A549 (cell line): ENCODE measurements around the gene PRR7. TPM values are rescaled to one million over a fixed set of nuclear protein-coding genes. Genes with fewer than 3 reads are reported as not detected.
A peak's percentile ranks its signal among the peaks of the same experiment; 100 is the strongest.

Experiments used
- ATAC-seq, 2 experiments: fragments of 200-7000 bp in 1 of 2; fragments of >200 bp in 1 of 2; cut with Nextera tagmentation in 1 of 2; cut with Tn5 transposase in 1 of 2; 3 replicates each; pipeline versions ENCODE4 v1.8.0 to v1.9.1; 2018 to 2020; ENCODE audit warnings: mild to moderate bottlenecking in 1 of 2, moderate library complexity in 1 of 2
- CTCF ChIA-PET: fragments of 300-600 bp; sonication (Branson Sonifier 250); formaldehyde crosslinking; extraction: SDS; loops from one replicate; lab custom pipeline; 2021; ENCODE audit warnings: antibody characterized with exemption, inconsistent platforms; lab: Yijun Ruan, JAX
- POLR2A ChIA-PET: fragments of 350-600 bp; formaldehyde crosslinking; extraction: SDS; loops from one replicate; lab custom pipeline; 2021; ENCODE audit warnings: antibody characterized with exemption, inconsistent platforms; lab: Yijun Ruan, JAX
- DNase-seq, 2 experiments: peaks; one replicate each; pipeline versions ENCODE4 v3.0.0 to v3.0.0-alpha.2; 2011 to 2016; ENCODE audit warnings: low read depth in 1 of 2, low spot score in 1 of 2
- FAIRE-seq: peaks from 2 replicates; lab custom pipeline; 2011; peaks lifted over from hg19 to GRCh38; lab: Jason Lieb, UNC
- H3K27ac ChIP-seq, 2 experiments: fragments of >200 bp; sonication (Bioruptor Twin); formaldehyde crosslinking; 3 replicates each; pipeline ENCODE4 v1.5.1; 2016 to 2017
- H3K4me1 ChIP-seq: fragments of >200 bp; sonication (Bioruptor Twin); formaldehyde crosslinking; 3 replicates; pipeline ENCODE4 v1.6.1; 2016
- H3K4me2 ChIP-seq: fragments of >200 bp; sonication (Bioruptor Twin); formaldehyde crosslinking; 3 replicates; pipeline ENCODE4 v1.6.1; 2016
- H3K4me3 ChIP-seq: fragments of >200 bp; sonication (Bioruptor Twin); formaldehyde crosslinking; 3 replicates; pipeline ENCODE4 v1.5.1; 2016
- H3K9me3 ChIP-seq: fragments of >200 bp; sonication (Bioruptor Twin); formaldehyde crosslinking; 3 replicates; pipeline ENCODE4 v1.6.1; 2016
- BHLHE40 ChIP-seq: IDR thresholded peaks from 2 replicates; pipeline ENCODE4 v1.6.1; 2012; ENCODE audit warnings: low read depth, low read length, inconsistent platforms
- CBX8 ChIP-seq: fragments of 200-600 bp; sonication (generic); IDR thresholded peaks from 2 replicates; pipeline ENCODE4 v1.6.1; 2016
- CHD4 ChIP-seq: fragments of 200-600 bp; sonication (generic); IDR thresholded peaks from 2 replicates; pipeline ENCODE4 v1.6.1; 2016; ENCODE audit warnings: antibody characterized with exemption, mild to moderate bottlenecking, borderline replicate concordance
- FOSL2 ChIP-seq, 2 experiments: fragments of 450-650 bp in 1 of 2; fragments of >200 bp in 1 of 2; sonication (Bioruptor Twin) in 1 of 2; formaldehyde crosslinking; IDR thresholded peaks; 2 replicates each; pipeline versions ENCODE4 v1.5.0 to v1.6.1; 2016 to 2020; ENCODE audit warnings: mild to moderate bottlenecking in 1 of 2, moderate library complexity in 1 of 2
- KDM1A ChIP-seq: fragments of 200-600 bp; sonication (generic); IDR thresholded peaks from 2 replicates; pipeline ENCODE4 v1.6.1; 2016; ENCODE audit warnings: low read depth, mild to moderate bottlenecking
- KDM5A ChIP-seq: fragments of 200-600 bp; sonication (generic); IDR thresholded peaks from 2 replicates; pipeline ENCODE4 v1.6.1; 2016; ENCODE audit warnings: antibody characterized with exemption, mild to moderate bottlenecking
- NFE2L2 ChIP-seq: fragments of 150-350 bp; conservative IDR thresholded peaks from 2 replicates; pipeline ENCODE4 v1.6.1; 2014; ENCODE audit warnings: low read length
- NPAS2 ChIP-seq: fragments of 250-450 bp; sonication (Bioruptor Pico); IDR thresholded peaks from 2 replicates; pipeline ENCODE4 v1.8.0; 2022; ENCODE audit warnings: mild to moderate bottlenecking, moderate library complexity, borderline replicate concordance
- PHF8 ChIP-seq: fragments of 200-600 bp; sonication (generic); IDR thresholded peaks from 2 replicates; pipeline ENCODE4 v1.6.1; 2016; ENCODE audit warnings: low read depth, mild to moderate bottlenecking, antibody characterized with exemption, moderate library complexity, borderline replicate concordance
- POLR2A ChIP-seq: IDR thresholded peaks from 2 replicates; pipeline ENCODE4 v1.6.1; 2012; ENCODE audit warnings: mild to moderate bottlenecking, low read length
- RCOR1 ChIP-seq: fragments of 150-350 bp; IDR thresholded peaks from 2 replicates; pipeline ENCODE4 v1.6.1; 2014; ENCODE audit warnings: antibody characterized with exemption, low read length, low read depth
- RFX5 ChIP-seq: fragments of 450-650 bp; IDR thresholded peaks from 2 replicates; pipeline ENCODE4 v1.7.1; 2014; ENCODE audit warnings: antibody characterized with exemption, mild to moderate bottlenecking, moderate library complexity
- RNF2 ChIP-seq: fragments of 200-600 bp; sonication (generic); IDR thresholded peaks from 2 replicates; pipeline ENCODE4 v1.6.1; 2016; ENCODE audit warnings: low read depth, mild to moderate bottlenecking, antibody characterized with exemption, moderate library complexity, borderline replicate concordance
- SMC3 ChIP-seq: fragments of >200 bp; sonication (Bioruptor Twin); formaldehyde crosslinking; IDR thresholded peaks from 3 replicates; pipeline ENCODE4 v1.6.1; 2018; ENCODE audit warnings: inconsistent platforms
- TFCP2L1 ChIP-seq: fragments of 250-450 bp; sonication (Bioruptor Pico); IDR thresholded peaks from 2 replicates; pipeline ENCODE4 v1.5.0; 2021; ENCODE audit warnings: mild to moderate bottlenecking
- TP53 ChIP-seq: fragments of 250-450 bp; sonication (Bioruptor Pico); IDR thresholded peaks from 2 replicates; pipeline ENCODE4 v1.5.0; 2021; ENCODE audit warnings: mild to moderate bottlenecking, moderate library complexity
- ZFP36 ChIP-seq: fragments of 450-650 bp; IDR thresholded peaks from 2 replicates; pipeline ENCODE4 v1.6.1; 2014; ENCODE audit warnings: borderline replicate concordance; ENCODE audit not compliant: partially characterized antibody
- ZNF302 ChIP-seq: fragments of 250-450 bp; sonication (Bioruptor Pico); IDR thresholded peaks from 2 replicates; pipeline ENCODE4 v1.9.0; 2021; ENCODE audit warnings: inconsistent platforms, mild to moderate bottlenecking, moderate library complexity
- WGBS: methylation state at CpG from one replicate; pipeline ENCODE4 v1.1.6; 2017; ENCODE audit errors: missing lambda C conversion rate; 5-methylcytosine and 5-hydroxymethylcytosine counted together
- polyA plus RNA-seq, 4 experiments: library from polyadenylated mRNA; depleted of rRNA in 3 of 4; stranded (reverse); fragments of >200 nt; fragmentation: RNase III in 1 of 4; extraction: RNeasy Plus Mini Kit Qiagen cat#74134 plus additional on column Dnase treatment in 1 of 4; gene quantifications; 2 replicates in 3 of 4; 3 replicates in 1 of 4; pipeline ENCODE4 v1.2.3, GENCODE V29; 2011 to 2017
- TF ChIP-seq, protein P1 (sequence below): fragments of >200 bp; sonication (Bioruptor Twin); formaldehyde crosslinking; IDR thresholded peaks from 2 replicates; pipeline ENCODE4 v1.6.1; 2016
- TF ChIP-seq, protein P2 (sequence below): fragments of 250-450 bp; sonication (Bioruptor Pico); IDR thresholded peaks from 2 replicates; pipeline ENCODE4 v1.5.0; 2021; ENCODE audit warnings: mild to moderate bottlenecking, moderate library complexity, borderline replicate concordance
- TF ChIP-seq, protein P3 (sequence below): IDR thresholded peaks from 2 replicates; pipeline ENCODE4 v1.6.1; 2012; ENCODE audit warnings: low read depth, borderline replicate concordance
- TF ChIP-seq, protein P4 (sequence below): fragments of 450-650 bp; IDR thresholded peaks from 2 replicates; pipeline ENCODE4 v1.6.1; 2014; ENCODE audit warnings: antibody characterized with exemption

PRR7 gene
- polyA plus RNA-seq, 2 of the 4 experiments (the other 2 are of a cell fraction): 2.2 to 11.0 TPM

DNA sequence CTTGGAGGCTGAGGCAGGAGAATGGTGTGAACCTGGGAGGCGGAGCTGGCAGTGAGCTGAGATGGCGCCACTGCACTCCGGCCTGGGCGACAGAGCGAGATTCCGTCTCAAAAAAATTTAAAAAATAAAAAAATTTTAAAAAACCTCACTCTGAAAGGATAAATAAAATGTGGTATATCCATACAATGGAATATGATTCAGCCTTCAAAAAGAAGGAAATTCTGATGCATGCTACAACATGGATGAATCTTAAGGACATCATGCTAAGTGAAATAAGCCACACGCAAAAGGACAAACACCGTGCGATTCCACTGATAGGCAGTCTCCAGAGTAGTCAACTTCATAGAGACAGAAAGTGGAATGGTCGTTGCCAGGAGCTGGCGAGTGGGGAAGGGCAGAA lies 18.4 kb downstream of the PRR7 start:
- no peak overlapping the region for H3K27ac ChIP-seq
- ATAC-seq (no peak), FAIRE-seq (no peak), DNase-seq (no peak)
- ChIA-PET CTCF (interaction anchor here (1.7 to 24.5 kb wide), 4 partner anchors 9 to 155 kb away, joined by 6 to 354 read pairs (median 118); partner anchors contain the start of gene PDLIM7), POLR2A (interaction anchor here (0.5 kb wide), 1 partner anchor 32 kb away, joined by 8 read pairs; the partner anchor contains the start of gene PDLIM7)
- no peak overlapping the region for H3K4me2 ChIP-seq
- 88% methylated on average over 11 of the region's 11 CpGs for WGBS
- H3K4me3 ChIP-seq: no peak overlapping the region
- peaks cover 5% of the 10 kb centered on the region; the same call in 1 of the 3 replicates for H3K9me3 ChIP-seq
- peaks cover 20% of the 10 kb centered on the region for H3K4me1 ChIP-seq
- no peak for TF ChIP-seq KDM5A
- TF ChIP-seq KDM1A: 0 out of 2 replicates have a peak, but pooled peaks have one; percentile 17

DNA sequence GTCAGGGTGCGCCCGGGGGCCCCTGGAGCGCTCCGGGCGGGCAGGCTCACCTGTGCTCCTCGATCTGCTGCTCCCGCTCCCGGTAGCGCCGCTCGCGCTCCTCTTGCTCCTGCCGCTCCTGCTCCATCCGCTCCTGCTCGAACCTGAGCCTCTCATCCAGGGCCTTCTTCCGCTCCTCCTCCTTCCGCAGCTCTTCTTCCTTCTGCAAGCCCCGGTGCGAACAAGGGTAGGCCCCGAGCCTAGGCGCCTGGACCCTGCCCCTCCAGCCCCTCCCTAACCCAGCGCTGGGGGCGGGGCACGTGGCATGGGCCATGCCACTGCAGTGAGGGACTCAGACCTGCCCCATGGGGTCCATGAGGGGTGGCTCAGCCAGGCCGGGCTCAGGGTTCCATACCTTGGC lies 20.2 kb downstream of the PRR7 start:
- H3K9me3 ChIP-seq: peaks cover 5% of the 10 kb centered on the region; the same call in 1 of the 3 replicates
- DNase-seq (no peak), ATAC-seq (no peak), FAIRE-seq (no peak)
- no peak overlapping the region for H3K4me2 ChIP-seq
- TF ChIP-seq FOSL2 (IDR thresholded peaks at IDR 0.05) (no peak), FOSL2 (CRISPR knock-in tag; IDR thresholded peaks at IDR 0.05) (no peak), NPAS2 (CRISPR knock-in tag) (no peak), CBX8 (no peak), TP53 (CRISPR knock-in tag) (no peak), RNF2 (no peak), TFCP2L1 (no peak), RFX5 (no peak), ZFP36 (no peak), PHF8 (no peak), SMC3 (no peak), BHLHE40 (no peak), NFE2L2 (no peak), POLR2A (no peak), CHD4 (no peak), ZNF302 (CRISPR knock-in tag) (no peak), RCOR1 (no peak)
- TF ChIP-seq, protein P1, sequence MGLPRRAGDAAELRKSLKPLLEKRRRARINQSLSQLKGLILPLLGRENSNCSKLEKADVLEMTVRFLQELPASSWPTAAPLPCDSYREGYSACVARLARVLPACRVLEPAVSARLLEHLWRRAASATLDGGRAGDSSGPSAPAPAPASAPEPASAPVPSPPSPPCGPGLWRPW: no peak
- TF ChIP-seq, protein P2, sequence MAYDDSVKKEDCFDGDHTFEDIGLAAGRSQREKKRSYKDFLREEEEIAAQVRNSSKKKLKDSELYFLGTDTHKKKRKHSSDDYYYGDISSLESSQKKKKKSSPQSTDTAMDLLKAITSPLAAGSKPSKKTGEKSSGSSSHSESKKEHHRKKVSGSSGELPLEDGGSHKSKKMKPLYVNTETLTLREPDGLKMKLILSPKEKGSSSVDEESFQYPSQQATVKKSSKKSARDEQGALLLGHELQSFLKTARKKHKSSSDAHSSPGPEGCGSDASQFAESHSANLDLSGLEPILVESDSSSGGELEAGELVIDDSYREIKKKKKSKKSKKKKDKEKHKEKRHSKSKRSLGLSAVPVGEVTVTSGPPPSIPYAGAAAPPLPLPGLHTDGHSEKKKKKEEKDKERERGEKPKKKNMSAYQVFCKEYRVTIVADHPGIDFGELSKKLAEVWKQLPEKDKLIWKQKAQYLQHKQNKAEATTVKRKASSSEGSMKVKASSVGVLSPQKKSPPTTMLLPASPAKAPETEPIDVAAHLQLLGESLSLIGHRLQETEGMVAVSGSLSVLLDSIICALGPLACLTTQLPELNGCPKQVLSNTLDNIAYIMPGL (CRISPR knock-in tag): no peak
- TF ChIP-seq, protein P3, sequence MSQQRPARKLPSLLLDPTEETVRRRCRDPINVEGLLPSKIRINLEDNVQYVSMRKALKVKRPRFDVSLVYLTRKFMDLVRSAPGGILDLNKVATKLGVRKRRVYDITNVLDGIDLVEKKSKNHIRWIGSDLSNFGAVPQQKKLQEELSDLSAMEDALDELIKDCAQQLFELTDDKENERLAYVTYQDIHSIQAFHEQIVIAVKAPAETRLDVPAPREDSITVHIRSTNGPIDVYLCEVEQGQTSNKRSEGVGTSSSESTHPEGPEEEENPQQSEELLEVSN: no peak
- TF ChIP-seq, protein P4, sequence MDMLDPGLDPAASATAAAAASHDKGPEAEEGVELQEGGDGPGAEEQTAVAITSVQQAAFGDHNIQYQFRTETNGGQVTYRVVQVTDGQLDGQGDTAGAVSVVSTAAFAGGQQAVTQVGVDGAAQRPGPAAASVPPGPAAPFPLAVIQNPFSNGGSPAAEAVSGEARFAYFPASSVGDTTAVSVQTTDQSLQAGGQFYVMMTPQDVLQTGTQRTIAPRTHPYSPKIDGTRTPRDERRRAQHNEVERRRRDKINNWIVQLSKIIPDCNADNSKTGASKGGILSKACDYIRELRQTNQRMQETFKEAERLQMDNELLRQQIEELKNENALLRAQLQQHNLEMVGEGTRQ: no peak
- CTCF ChIA-PET: interaction anchor here (1.5 to 24.5 kb wide), 3 partner anchors 11 to 63 kb away, joined by 5 to 354 read pairs (median 220); partner anchors contain the start of gene PDLIM7
- WGBS: 92% methylated on average over 22 of the region's 25 CpGs
- POLR2A ChIA-PET: no interaction called here
- no peak overlapping the region for H3K27ac ChIP-seq
- no peak overlapping the region for H3K4me3 ChIP-seq
- peaks cover 38% of the 10 kb centered on the region for H3K4me1 ChIP-seq
